GM19025 (cell line): Measurements from ENCODE around the gene RCOR2.
"Not testable (repeated sequence)": the region's sequence is repeated elsewhere in the genome, so short reads cannot be mapped to it uniquely, and the experiment has no call there.

Experiments used
- ATAC-seq: cut with Tn5 transposase; IDR thresholded peaks from one replicate; pipeline ENCODE4 v1.9.1; 2021; ENCODE audit warnings: mild to moderate bottlenecking, low read depth, moderate library complexity; ENCODE audit not compliant: unreplicated experiment

Gene RCOR2

GRCh38 chr11:63882555-63883242 is 34.3 kb downstream of the RCOR2 start:
- ATAC-seq = no peak

GRCh38 chr11:63880403-63880790 is 36.6 kb downstream of the RCOR2 start:
- ATAC-seq = no peak

DNA sequence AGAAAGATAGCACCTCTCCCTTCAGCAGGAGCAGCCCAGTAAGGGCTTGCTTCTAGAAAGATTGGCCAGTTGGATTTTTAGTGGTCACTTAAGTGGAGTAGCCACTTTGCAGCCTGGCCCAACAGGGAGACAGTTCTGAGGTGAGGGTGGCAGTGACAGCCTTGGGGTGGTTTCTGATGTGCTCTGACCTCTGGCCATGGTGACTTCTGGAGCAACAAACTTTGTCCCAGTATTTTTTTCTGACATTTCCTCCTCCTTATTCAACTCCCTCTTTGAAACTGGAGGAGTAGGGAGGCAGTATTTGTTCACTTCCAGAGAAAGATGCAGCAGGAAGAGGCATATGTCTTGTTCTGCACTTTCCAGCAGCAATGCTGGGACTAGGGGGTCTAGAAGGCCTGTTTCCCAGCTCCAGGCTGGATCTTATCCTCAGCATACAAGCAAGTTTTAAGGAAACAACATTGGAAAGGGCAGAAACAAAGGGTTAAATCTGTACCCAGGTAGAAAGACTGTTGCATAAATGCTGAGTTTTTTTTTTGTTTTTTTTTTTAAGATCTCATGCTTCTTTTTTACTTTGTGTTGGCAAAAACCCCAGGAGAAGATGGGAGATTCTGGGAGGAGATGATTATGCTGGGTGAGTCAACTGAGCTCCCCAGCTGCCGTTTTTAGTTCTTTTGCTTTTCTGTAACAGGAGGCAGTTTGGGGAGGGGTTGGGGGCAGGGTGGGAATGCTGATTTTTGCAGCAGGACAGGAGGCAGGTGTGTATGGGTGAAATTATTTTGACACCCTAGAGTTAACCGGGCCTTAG is 37.2 kb downstream of the RCOR2 start:
- ATAC-seq = no peak

DNA sequence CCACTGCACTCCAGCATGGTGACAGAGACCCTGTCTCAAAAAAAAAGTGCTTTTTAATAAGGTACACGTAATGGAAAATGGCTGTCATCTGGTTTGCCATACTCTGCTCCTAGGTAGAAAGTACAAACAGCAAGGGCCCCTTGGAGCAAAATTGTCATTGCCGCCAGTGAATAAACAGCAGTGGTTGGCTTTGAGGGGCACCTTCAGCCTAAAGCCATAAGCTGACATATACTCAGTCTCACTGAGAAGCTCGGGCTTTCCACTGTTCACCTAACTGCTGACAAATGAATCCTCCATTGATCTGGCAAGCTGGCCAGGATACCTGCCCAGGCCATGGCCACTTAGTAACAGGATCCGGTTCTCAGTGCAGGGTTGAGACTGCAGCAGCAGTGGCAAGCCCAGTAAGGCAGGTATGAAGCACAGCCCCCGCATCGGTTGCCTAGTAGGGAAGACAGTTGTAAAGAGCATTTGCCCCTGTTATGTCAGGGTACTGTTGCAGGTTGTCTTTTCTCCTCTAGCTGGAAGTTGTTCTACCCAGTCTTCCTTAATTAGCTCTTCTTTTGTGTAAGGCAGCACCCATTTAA is 39.2 kb downstream of the RCOR2 start:
- ATAC-seq = no peak

GRCh38 chr11:63876616-63877015 is 40.3 kb downstream of the RCOR2 start:
- no peak for ATAC-seq

DNA sequence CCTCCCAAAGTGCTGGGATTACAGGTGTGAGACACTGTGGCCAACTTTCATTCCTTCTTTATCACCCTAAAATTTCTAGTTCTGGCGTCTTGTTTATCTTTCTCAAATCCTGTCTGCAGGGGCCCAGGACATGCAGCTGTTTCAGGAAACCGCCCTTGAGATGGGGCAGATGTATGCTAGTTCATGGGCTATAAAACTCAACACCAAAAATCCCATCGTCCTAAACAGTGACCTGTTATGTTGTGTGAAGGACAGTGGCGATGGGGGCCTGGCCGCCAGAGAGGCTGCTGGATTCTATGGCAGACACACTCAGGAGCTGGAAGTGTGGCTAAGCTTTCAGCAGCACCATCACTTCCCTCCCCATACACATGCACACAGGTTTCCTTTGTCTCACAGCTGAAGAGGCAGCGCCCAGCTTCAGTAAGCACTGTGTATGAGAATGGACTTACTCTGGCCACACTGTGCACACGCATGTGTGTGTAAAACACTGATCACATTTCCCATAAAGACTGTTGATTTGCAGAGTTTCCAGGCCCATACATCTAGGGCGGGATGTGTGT is 41.4 kb downstream of the RCOR2 start:
- ATAC-seq = no peak

DNA sequence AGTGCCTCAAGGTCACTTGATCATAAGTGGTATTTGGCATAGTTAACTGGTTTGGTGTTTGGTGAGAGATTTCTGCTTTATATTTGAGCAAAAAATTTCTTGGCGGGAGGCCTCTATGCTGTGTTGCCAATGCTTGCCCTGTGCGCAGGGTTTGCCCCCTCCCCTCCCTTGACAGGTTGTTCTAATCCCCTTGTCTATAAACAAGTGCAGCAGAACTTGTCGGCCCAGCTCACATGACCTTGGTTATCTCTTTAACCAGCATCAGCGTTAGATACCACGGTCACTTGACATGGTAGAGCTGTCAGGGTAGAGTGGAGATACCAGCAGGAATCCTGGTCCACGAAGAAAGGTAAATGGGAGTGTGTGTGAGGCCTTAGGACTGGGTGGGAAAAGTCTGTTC is 42.5 kb downstream of the RCOR2 start:
- ATAC-seq = no peak

DNA sequence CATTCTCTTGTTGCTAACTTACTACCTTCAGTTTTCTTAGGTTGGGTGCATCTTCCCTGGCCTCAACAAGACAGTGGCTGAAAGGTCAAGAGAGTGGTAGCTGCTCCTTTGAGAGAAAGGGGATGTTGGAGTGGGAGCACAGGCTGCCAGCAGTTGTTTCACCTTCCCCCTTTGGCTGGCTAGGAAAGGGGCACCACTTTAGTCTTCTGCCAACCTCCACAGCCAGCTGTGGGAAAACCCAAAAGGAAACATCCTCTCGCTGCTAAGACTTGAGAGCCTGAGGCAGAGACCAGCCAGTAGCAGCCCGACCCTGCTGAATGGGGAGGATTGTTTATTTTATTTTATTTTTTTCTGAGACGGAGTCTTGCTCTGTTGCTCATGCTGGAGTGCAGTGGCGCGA is 43.7 kb downstream of the RCOR2 start:
- ATAC-seq = no peak

DNA sequence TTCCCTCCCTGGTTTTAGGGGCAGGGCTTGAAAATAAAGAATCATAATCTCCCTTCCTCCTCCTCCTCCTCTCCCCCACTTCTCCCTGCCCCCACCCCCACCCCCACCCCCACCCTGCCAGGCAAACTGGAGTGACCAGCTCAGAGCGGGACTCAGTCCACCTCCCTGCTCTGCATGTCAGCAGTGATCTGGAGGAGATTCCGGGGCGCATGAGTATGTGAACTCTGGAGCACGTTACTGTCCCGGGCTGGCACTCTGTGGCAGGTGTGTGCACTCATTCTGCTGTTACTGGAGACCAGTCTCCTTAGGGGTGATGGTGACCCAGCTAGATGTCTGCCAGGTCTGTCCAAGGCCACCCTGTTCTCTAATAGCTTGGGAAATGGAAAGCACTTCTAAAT is 44.2 kb downstream of the RCOR2 start:
- no peak for ATAC-seq

DNA sequence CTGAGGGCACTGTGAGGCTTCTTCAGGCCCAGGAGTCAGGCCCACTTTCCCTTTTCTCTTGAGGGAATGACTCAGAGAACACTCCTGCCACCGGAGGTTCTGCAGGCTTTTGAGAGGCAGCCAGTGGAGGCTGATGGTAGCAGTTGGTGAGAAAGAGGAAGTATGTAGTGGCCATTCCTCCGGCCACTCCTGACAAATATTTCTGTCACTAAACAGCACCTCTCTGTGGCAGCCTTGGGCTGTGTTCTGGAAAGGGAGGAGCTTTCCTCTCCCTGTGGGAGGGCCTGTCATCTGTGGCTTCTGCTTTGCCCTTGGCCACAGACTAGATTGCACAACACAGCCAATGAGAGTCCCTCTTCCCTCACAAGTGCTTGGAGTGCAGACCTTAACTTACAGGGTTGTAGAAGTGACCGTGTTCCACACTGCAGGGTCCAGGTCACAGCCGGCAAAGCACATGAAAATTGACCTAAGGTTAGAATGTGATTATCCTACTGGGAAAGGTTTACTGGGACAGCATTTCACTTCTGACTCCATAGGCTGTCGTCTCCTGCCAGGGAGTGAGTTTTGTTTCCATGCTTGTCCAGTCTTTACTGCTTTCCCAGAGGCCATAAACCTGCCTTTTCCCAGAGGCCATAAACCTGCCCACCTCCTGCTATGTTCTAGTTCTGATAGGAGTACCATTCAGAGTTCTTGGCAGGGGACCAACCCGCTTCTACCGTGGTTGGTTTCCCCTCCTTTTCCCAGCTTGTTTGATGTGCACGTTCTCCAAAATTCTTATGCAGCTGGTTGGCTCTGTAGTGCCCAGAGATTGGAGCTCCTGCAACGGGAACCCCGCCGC is 44.8 kb downstream of the RCOR2 start:
- ATAC-seq = peak; percentile 84

DNA sequence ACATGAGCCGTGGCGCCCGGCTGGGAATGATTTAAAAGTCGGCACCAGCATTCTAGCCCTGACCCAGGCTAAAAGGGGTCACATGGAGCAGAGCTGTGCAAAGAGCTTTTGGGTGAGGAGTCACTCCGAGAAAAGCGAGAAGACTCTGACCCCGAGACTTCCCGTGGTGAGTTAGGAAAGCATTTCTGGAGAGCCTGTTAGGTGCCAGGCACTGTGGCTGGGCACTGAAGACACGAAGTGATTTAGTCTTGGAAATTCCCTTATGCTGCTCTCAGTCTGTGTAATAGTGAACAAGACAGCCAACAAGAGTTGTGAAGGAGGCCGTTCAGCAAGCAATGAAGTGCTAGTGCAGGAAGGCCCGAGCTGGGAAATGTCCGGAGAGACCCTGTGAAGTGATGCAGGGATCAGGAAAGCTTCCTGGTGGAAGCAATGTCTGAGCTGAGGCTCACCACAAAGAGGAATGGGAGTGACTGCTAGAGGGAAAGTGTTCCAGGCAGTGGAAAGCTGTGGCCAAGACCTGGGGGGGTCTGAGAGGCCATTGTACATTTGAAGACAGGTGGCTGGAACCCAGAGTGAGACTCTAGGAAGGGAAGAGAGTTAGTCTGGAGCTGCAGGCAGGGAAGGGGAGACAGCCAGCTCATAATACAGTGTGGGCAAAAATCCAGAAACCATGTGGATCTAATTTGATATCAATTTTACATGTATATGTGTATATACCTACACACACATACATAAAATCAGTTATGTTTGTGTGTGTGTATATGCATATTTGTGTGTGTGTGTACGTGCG is 46.4 kb downstream of the RCOR2 start:
- ATAC-seq = no peak

GRCh38 chr11:63869683-63870082 is 47.3 kb downstream of the RCOR2 start:
- ATAC-seq = no peak

GRCh38 chr11:63869171-63869591 is 47.8 kb downstream of the RCOR2 start:
- ATAC-seq = no peak

DNA sequence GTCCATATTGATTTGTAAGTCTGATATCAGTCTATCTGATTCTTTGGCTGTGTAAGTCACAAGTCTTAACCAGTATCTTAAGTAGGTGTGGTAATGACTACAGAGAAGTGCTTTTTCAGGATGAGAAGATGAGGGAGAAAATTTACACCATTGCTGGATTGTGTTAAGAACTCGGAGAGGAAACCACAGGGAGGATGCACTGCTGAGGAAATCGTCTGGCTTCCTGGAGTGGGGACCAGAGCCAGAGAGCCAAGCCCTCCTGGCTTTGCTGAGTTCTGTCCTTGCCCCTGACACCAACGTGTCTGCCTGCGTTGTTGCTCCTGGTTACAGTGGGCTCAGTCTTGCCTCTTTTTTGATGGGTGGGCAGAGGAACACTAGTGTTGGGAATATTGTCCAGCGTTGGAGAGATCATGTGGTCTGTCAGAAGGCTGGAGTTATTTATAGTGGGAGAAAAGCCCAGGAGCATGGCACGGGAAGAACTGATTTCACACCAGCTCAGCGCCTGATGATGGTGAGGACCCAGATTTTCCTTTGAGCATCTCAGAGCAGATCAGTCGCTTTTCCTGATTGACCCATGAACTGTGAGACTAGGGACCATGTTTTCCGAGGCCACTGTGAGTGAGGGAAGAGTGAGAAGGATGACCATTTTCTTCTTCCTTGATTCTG is 48.4 kb downstream of the RCOR2 start:
- ATAC-seq = no peak

GRCh38 chr11:63867511-63867910 is 49.5 kb downstream of the RCOR2 start:
- no peak for ATAC-seq

- peak; percentile 68 for ATAC-seq
Measured at GRCh38 chr11:63866211-63866610, 50.8 kb downstream of the RCOR2 start.

- ATAC-seq = not testable (repeated sequence)
Measured at GRCh38 chr11:63863620-63864019, 53.3 kb downstream of the RCOR2 start.

DNA sequence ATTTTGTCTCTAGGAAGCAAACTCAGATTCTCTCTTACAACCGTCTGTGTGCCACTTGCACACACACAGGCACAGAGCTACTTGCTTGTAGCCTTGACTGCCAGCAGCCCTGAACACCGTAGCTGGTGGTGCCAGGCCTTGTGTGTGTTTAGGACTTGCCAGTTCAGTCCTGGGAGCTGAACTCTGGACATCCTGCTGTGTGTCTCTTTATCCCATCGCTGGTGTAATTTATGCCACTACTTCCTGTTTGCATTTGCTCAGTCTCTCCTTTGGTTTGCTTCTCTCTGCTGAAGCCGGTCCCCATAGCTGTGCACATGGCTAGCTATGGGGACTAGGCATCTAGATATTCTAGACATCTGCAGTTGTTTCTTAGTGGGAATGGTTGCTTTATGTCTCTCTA is 54.0 kb downstream of the RCOR2 start:
- no peak for ATAC-seq
